Keratinocyte (primary cell): ENCODE results near the gene RRAD. TPM values are rescaled to one million over a fixed set of nuclear protein-coding genes. Genes with fewer than 3 reads are reported as not detected.

ENCODE experiments used
- DNase-seq: peaks from one replicate; pipeline ENCODE4 v3.0.0-alpha.2; 2011; ENCODE audit warnings: low read depth, missing footprints, low spot score
- FAIRE-seq: peaks from 2 replicates; lab custom pipeline; 2011; peaks lifted over from hg19 to GRCh38; lab: Jason Lieb, UNC
- H2AFZ ChIP-seq: 2 replicates; pipeline ENCODE4 v1.6.0; 2012; ENCODE audit warnings: low read length, control low read depth, inconsistent platforms; ENCODE audit not compliant: control insufficient read depth
- H3K27ac ChIP-seq: 2 replicates; pipeline ENCODE4 v1.5.1; 2011; ENCODE audit warnings: low read length; ENCODE audit not compliant: control insufficient read depth, insufficient read depth
- H3K27me3 ChIP-seq: 3 replicates; pipeline ENCODE4 v1.6.0; 2011; ENCODE audit warnings: low read length; ENCODE audit not compliant: control insufficient read depth, insufficient read depth; ENCODE audit errors: extremely low read depth
- H3K36me3 ChIP-seq, 2 experiments: 2 replicates in 1 of 2; 3 replicates in 1 of 2; pipeline ENCODE4 v1.5.1; 2011; ENCODE audit warnings: low read length in 2 of 2, mild to moderate bottlenecking in 1 of 2; ENCODE audit not compliant: control insufficient read depth in 2 of 2, insufficient read depth in 2 of 2; ENCODE audit errors: extremely low read depth in 1 of 2
- H3K4me1 ChIP-seq: 3 replicates; pipeline ENCODE4 v1.5.1; 2011; ENCODE audit warnings: low read length; ENCODE audit not compliant: control insufficient read depth, insufficient read depth; ENCODE audit errors: extremely low read depth
- H3K4me2 ChIP-seq: 3 replicates; pipeline ENCODE4 v1.6.0; 2011; ENCODE audit warnings: low read depth, low read length; ENCODE audit not compliant: control insufficient read depth, insufficient read depth; ENCODE audit errors: extremely low read depth
- H3K4me3 ChIP-seq, 3 experiments: fragments of 200-600 bp in 1 of 3; sonication (generic) in 1 of 3; 2 replicates in 2 of 3; 3 replicates in 1 of 3; pipeline ENCODE4 v1.5.1; 2011 to 2016; ENCODE audit warnings: low read length in 3 of 3, mild to moderate bottlenecking in 3 of 3, control low read depth in 2 of 3, inconsistent platforms in 1 of 3, low read depth in 1 of 3, mixed read lengths in 1 of 3, mixed run types in 1 of 3, moderate library complexity in 1 of 3; ENCODE audit not compliant: control insufficient read depth in 2 of 3, insufficient read depth in 2 of 3; ENCODE audit errors: extremely low read depth in 1 of 3
- H3K79me2 ChIP-seq: 2 replicates; pipeline ENCODE4 v1.6.0; 2012; ENCODE audit warnings: low read length; ENCODE audit not compliant: control insufficient read depth, insufficient read depth
- H3K9ac ChIP-seq: 3 replicates; pipeline ENCODE4 v1.6.0; 2011; ENCODE audit warnings: low read length; ENCODE audit not compliant: control insufficient read depth, insufficient read depth; ENCODE audit errors: extremely low read depth
- H3K9me1 ChIP-seq: 3 replicates; pipeline ENCODE4 v1.6.0; 2011; ENCODE audit warnings: low read length; ENCODE audit not compliant: control insufficient read depth, insufficient read depth; ENCODE audit errors: extremely low read depth
- H3K9me3 ChIP-seq: 2 replicates; pipeline ENCODE4 v1.5.1; 2012; ENCODE audit warnings: low read depth, low read length; ENCODE audit not compliant: control insufficient read depth
- H4K20me1 ChIP-seq: 3 replicates; pipeline ENCODE4 v1.6.0; 2011; ENCODE audit warnings: low read length; ENCODE audit not compliant: control insufficient read depth, insufficient read depth; ENCODE audit errors: extremely low read depth
- EZH2 ChIP-seq: IDR thresholded peaks from one replicate; pipeline ENCODE4 v1.6.1; 2012; ENCODE audit warnings: inconsistent platforms, mild to moderate bottlenecking, low read length, moderate library complexity
- dilution Hi-C: fragments of 300-500 bp; cut with MboI; formaldehyde crosslinking; loops from one replicate; pipeline ENCODE4 v1.7.0; 2020; ENCODE audit warnings: low sequenced_read_pairs; ENCODE audit not compliant: extremely low pct_ligation_motif_present
- polyA plus RNA-seq, 5 experiments: library from polyadenylated mRNA; depleted of rRNA in 3 of 5; stranded (reverse) in 3 of 5; stranded (forward) in 1 of 5; unstranded in 1 of 5; fragments of >200 nt; gene quantifications; 1 replicate in 1 of 5; 2 replicates in 3 of 5; 3 replicates in 1 of 5; pipeline versions ENCODE4 v1.2.1 to v1.2.3, GENCODE V29; 2011 to 2012; ENCODE audit warnings: missing spikeins in 2 of 5, low read depth in 1 of 5, low replicate concordance in 1 of 5
- TF ChIP-seq, protein P1 (sequence below), 3 experiments: IDR thresholded peaks in 1 of 3; conservative IDR thresholded peaks in 1 of 3; optimal IDR thresholded peaks in 1 of 3; 2 replicates in 2 of 3; 3 replicates in 1 of 3; pipeline versions ENCODE3 to v1.5.1; 2011; ENCODE audit warnings: low read length in 3 of 3, mild to moderate bottlenecking in 3 of 3, moderate library complexity in 2 of 3, control low read depth in 1 of 3, inconsistent platforms in 1 of 3; ENCODE audit not compliant: insufficient read depth in 2 of 3; ENCODE audit errors: extremely low read depth in 1 of 3

Gene RRAD
- polyA plus RNA-seq, 1 donor (not counting 4 experiments of a cell fraction or from before 2014, with no cell fraction given) = 2.7 TPM

DNA sequence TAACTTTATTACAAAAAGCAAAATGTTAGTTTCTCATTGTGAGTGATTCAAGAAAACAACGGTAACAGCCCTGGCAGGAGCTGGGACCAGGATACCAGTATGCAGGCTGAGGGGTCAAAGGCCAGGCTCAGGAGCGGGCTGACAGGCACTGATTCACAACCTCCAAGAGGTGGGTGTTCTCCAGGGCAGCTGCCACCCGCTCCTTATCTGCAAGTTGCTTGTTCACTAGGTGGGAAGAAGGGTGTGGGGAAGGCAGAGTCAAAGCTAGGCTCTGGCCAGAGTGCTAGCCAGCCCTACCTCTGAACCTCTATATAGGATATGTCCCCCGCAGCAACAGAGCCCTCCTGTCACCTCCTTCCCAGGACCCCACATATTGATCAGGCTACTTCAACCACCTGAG lies 6.7 kb upstream of the RRAD start:
- H2AFZ ChIP-seq = no peak overlapping the region
- peaks cover 6 to 8% of the 10 kb centered on the region in 2 experiments for H3K36me3 ChIP-seq
- H3K9me3 ChIP-seq = no peaks in the 10 kb centered on the region
- peaks cover 31% of the 10 kb centered on the region for H3K79me2 ChIP-seq
- H3K9ac ChIP-seq = no peak overlapping the region
- TF ChIP-seq EZH2 = no peak
- H3K4me3 ChIP-seq = no peak overlapping the region
- no peak overlapping the region for H3K4me2 ChIP-seq
- FAIRE-seq (no peak), DNase-seq (no peak)
- H3K9me1 ChIP-seq = peaks cover 2% of the 10 kb centered on the region
- H3K4me1 ChIP-seq = peaks cover 34% of the 10 kb centered on the region
- no peak overlapping the region for H3K27ac ChIP-seq
- H4K20me1 ChIP-seq = peaks cover under 1% of the 10 kb centered on the region
- dilution Hi-C loops = no loop called here
- H3K27me3 ChIP-seq = no peaks in the 10 kb centered on the region

DNA sequence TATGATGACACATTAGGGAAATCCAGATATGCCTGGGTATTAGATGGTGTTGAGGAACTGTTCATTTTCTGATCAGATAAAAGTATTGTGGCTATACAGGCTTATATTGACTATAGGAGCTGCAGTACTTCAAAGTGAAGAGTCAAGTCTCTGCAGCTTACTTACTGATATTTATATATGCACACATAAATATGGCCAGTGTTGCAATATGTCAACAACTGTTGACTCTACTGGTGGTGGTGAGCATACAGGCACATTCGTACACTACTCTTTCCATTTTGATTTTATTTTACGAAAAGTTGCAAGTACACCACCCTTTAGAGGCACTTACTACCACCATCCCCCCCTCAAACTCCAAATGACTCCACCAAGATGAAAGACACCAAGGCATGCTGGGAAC lies 6.3 kb upstream of the RRAD start:
- dilution Hi-C loops = no loop called here

More for the DNA sequence above, 6.3 kb upstream of the RRAD start:
- Histone ChIP-seq H3K4me3 (no peak overlapping the region), H3K36me3 (peaks cover 2 to 8% of the 10 kb centered on the region in 2 experiments), H3K4me1 (peaks cover 36% of the 10 kb centered on the region), H3K9me1 (no peaks in the 10 kb centered on the region), H3K9me3 (no peaks in the 10 kb centered on the region), H2AFZ (no peak overlapping the region), H3K27me3 (no peaks in the 10 kb centered on the region), H3K9ac (no peak overlapping the region), H3K4me2 (no peak overlapping the region), H3K27ac (no peak overlapping the region), H4K20me1 (no peaks in the 10 kb centered on the region), H3K79me2 (peaks cover 27% of the 10 kb centered on the region)
- TF ChIP-seq, protein P1, sequence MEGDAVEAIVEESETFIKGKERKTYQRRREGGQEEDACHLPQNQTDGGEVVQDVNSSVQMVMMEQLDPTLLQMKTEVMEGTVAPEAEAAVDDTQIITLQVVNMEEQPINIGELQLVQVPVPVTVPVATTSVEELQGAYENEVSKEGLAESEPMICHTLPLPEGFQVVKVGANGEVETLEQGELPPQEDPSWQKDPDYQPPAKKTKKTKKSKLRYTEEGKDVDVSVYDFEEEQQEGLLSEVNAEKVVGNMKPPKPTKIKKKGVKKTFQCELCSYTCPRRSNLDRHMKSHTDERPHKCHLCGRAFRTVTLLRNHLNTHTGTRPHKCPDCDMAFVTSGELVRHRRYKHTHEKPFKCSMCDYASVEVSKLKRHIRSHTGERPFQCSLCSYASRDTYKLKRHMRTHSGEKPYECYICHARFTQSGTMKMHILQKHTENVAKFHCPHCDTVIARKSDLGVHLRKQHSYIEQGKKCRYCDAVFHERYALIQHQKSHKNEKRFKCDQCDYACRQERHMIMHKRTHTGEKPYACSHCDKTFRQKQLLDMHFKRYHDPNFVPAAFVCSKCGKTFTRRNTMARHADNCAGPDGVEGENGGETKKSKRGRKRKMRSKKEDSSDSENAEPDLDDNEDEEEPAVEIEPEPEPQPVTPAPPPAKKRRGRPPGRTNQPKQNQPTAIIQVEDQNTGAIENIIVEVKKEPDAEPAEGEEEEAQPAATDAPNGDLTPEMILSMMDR (optimal IDR thresholded peaks at IDR 0.05 in 1 of 3, IDR thresholded peaks at IDR 0.05 in 1 of 3, conservative IDR thresholded peaks at IDR 0.05 in 1 of 3; ENCODE audit: extremely low read depth in 1 of 3, insufficient read depth in 2 of 3, low read length in 3 of 3) = no peak
- no peak for TF ChIP-seq EZH2
- FAIRE-seq (no peak), DNase-seq (no peak)
